NCI-H1105 (cell line): Measurements from ENCODE around the gene ZNF438.

Experiments
- DNase-seq: peaks from one replicate; lab custom pipeline; 2025; lab: John Stamatoyannopoulos, UW

ZNF438 gene

GRCh38 chr10:30822693-30823465, 208.8 kb downstream of the ZNF438 start:
- no peak for DNase-seq

- no peak for DNase-seq
These were observed 209.5 kb downstream of the ZNF438 start for GRCh38 chr10:30821994-30822692.

GRCh38 chr10:30821261-30821993, 210.2 kb downstream of the ZNF438 start:
- DNase-seq = no peak

- no peak for DNase-seq
These were observed 211.2 kb downstream of the ZNF438 start for GRCh38 chr10:30820261-30820991.

- no peak for DNase-seq
These were observed 212.1 kb downstream of the ZNF438 start for GRCh38 chr10:30819341-30820181.

- DNase-seq = no peak
These were observed 212.8 kb downstream of the ZNF438 start for GRCh38 chr10:30818854-30819253.

GRCh38 chr10:30818010-30818660, 213.5 kb downstream of the ZNF438 start:
- no peak for DNase-seq

GRCh38 chr10:30817541-30817940, 214.1 kb downstream of the ZNF438 start:
- DNase-seq = no peak

- no peak for DNase-seq
These were observed 214.9 kb downstream of the ZNF438 start for GRCh38 chr10:30816820-30817171.

GRCh38 chr10:30816159-30816819, 215.4 kb downstream of the ZNF438 start:
- no peak for DNase-seq

- DNase-seq = no peak
These were observed 217.7 kb downstream of the ZNF438 start for GRCh38 chr10:30813872-30814481.

- no peak for DNase-seq
These were observed 219.4 kb downstream of the ZNF438 start for GRCh38 chr10:30812018-30812851.

- no peak for DNase-seq
These were observed 220.2 kb downstream of the ZNF438 start for GRCh38 chr10:30811276-30812017.

GRCh38 chr10:30810416-30810815, 221.2 kb downstream of the ZNF438 start:
- DNase-seq = no peak

GRCh38 chr10:30806850-30807249, 224.8 kb downstream of the ZNF438 start:
- DNase-seq = no peak

GRCh38 chr10:30805061-30805460, 226.6 kb downstream of the ZNF438 start:
- DNase-seq = no peak

GRCh38 chr10:30804478-30805055, 227.1 kb downstream of the ZNF438 start:
- no peak for DNase-seq

GRCh38 chr10:30803892-30804322, 227.8 kb downstream of the ZNF438 start:
- DNase-seq = no peak
